ENCODE results near the gene PLVAP. TPM values are rescaled to one million over a fixed set of nuclear protein-coding genes. Genes with fewer than 3 reads are reported as not detected.

Gene PLVAP
- total RNA-seq, 4 donors from 2014 or later, result 25.5 to 83.1 (median 26.6) TPM

DNA sequence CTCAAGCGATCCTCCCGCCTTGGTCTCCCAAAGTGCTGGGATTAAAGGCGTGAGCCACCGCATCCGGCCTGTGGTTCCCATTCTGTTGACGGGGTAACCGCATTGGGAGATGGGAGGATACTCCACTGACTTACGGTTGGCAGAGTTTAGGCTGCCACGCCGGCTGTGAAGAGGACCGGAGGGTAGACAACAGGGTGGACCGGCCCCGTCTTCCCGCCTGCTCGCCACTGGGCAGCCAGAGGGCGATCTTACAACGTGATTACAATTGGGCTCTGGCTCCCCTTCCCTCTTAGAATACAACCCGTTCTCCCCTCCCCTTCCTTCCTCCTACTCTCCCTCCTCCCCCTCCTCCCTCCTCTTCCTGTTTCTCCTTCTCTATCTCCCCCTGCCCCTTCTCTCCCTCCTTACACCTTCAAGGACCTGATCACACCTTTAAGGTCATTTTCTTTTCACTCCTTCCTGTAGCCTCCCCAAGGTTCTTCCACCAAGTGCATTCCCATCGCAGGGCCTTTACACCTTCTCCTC is 17.8 kb upstream of the PLVAP start:
- H3K9me3 ChIP-seq, result no peaks in the 10 kb centered on the region
- no peak for DNase-seq (ENCODE audit: low spot score in 2 of 2)
- peaks cover 22% of the 10 kb centered on the region for H3K4me1 ChIP-seq
- WGBS, result 33% methylated on average over 19 of the region's 19 CpGs
- no peaks in the 10 kb centered on the region for H3K36me3 ChIP-seq
- TF ChIP-seq EP300 (IDR thresholded peaks at IDR 0.05), result no peak
- TF ChIP-seq POLR2AphosphoS5 (IDR thresholded peaks at IDR 0.05), result no peak
- TF ChIP-seq, protein P1, sequence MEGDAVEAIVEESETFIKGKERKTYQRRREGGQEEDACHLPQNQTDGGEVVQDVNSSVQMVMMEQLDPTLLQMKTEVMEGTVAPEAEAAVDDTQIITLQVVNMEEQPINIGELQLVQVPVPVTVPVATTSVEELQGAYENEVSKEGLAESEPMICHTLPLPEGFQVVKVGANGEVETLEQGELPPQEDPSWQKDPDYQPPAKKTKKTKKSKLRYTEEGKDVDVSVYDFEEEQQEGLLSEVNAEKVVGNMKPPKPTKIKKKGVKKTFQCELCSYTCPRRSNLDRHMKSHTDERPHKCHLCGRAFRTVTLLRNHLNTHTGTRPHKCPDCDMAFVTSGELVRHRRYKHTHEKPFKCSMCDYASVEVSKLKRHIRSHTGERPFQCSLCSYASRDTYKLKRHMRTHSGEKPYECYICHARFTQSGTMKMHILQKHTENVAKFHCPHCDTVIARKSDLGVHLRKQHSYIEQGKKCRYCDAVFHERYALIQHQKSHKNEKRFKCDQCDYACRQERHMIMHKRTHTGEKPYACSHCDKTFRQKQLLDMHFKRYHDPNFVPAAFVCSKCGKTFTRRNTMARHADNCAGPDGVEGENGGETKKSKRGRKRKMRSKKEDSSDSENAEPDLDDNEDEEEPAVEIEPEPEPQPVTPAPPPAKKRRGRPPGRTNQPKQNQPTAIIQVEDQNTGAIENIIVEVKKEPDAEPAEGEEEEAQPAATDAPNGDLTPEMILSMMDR (IDR thresholded peaks at IDR 0.05), result peak; percentile 13 to 67
- no peak overlapping the region for H3K4me3 ChIP-seq
- H3K27ac ChIP-seq, result no peak overlapping the region
- H3K27me3 ChIP-seq, result peaks cover 14% of the 10 kb centered on the region

DNA sequence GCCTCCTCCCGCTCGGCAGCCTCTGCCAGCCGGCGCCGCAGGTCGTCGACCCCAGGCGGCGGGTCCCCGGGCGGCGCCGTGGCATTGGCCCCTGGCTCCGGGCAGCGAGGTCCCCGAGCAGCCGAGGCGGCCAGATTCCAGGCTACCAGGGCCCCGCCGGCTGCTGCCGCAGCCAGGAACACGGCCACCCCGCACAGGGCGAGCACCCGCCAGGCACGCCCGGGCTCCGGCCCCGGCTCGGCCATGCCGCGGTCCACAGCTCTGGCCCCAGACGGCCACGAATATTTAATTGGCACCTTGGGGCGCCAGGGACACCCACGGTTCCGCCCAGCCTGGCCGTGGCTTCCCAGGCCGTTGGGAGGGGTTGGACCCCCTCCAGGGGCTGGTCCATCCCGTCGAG is 16.8 kb upstream of the PLVAP start, which contains the start of gene CCDC194:
TSS of gene CCDC194 (minus strand) at position 283 of the 400 bp plus-strand sequence. CDS start at position 245, 38 bp downstream.
- Histone ChIP-seq H3K9me3 (no peaks in the 10 kb centered on the region), H3K27ac (no peak within 1 kb of the TSS), H3K4me3 (no peak within 1 kb of the TSS), H3K4me1 (peaks cover 22% of the 10 kb centered on the region), H3K36me3 (no peaks in the 10 kb centered on the region), H3K27me3 (peaks cover 14% of the 10 kb centered on the region)
- DNase-seq (ENCODE audit: low spot score in 2 of 2), result no peak
- WGBS, result 59% methylated on average over 15 of the region's 41 CpGs
- TF ChIP-seq, protein P1 (IDR thresholded peaks at IDR 0.05), result no peak
- no peak for TF ChIP-seq POLR2AphosphoS5 (IDR thresholded peaks at IDR 0.05)
- TF ChIP-seq POLR2A (IDR thresholded peaks at IDR 0.05), result no peak
- no peak for TF ChIP-seq EP300 (IDR thresholded peaks at IDR 0.05)

DNA sequence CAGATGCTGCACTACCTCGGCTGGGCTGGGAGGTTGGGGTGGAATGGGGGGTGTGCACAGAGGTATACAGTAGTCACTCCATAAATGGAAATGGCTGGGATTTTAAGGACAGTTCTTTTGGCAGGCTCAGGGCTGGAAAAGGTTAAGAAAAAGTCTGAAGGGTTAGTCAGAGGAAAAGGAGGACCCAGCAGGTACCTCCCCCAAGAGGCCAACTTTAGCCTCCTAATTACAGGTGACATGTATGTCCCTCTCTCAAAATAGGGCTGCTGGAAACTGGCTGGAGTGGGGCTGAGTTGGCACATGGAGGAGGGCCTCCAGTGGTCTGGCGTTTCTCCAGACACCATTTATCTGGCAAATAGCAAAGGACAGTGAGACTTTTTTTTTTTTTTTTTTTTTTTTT is 15.9 kb upstream of the PLVAP start:
- no peaks in the 10 kb centered on the region for H3K9me3 ChIP-seq
- no peak for DNase-seq (ENCODE audit: low spot score in 2 of 2)
- 65% methylated on average over 2 of the region's 2 CpGs for WGBS
- no peaks in the 10 kb centered on the region for H3K36me3 ChIP-seq
- H3K4me3 ChIP-seq, result no peak overlapping the region
- no peak overlapping the region for H3K27ac ChIP-seq
- peaks cover 14% of the 10 kb centered on the region for H3K27me3 ChIP-seq
- peaks cover 22% of the 10 kb centered on the region for H3K4me1 ChIP-seq
- no peak for TF ChIP-seq EP300 (IDR thresholded peaks at IDR 0.05)
- TF ChIP-seq, protein P1 (IDR thresholded peaks at IDR 0.05), result no peak
- no peak for TF ChIP-seq POLR2A (IDR thresholded peaks at IDR 0.05)
- no peak for TF ChIP-seq POLR2AphosphoS5 (IDR thresholded peaks at IDR 0.05)

DNA sequence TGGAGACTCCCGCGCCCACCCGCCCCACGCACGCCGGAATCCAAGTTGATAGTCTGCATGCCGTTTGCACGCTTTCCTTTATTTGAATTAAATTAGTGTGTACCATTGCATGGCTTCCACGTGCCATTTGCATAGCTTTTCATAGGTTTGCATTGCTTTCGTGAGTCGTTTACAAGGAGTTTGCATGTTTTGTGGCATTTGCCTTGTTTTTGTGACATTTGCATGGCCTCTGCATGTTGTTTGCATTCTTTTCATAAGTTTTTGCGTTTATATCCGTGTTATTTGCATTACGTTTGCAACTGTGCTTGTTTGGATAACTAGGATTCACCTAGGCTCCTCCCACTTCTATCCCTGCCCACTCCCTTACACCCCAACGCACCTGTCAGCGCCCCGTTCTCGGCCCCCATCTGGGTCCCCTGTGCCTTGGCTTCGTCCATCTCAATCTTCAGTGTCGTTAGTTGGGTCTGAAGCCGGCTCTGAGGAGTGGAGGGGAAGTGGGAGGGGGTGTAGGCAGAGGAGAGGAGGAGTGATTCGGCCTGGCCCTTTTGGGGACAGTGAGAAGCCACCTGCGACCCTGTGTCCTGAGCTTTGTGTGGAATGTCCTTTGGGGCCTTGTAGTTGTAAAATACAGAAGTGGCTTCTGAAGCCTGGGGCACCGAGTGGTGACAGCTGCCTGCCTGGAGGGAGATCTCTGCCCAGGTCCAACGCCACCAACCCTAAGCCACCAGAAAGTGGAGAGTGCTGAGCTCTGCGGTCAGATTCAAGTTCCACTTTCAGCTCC is 14.4 kb upstream of the PLVAP start:
- peaks cover 22% of the 10 kb centered on the region for H3K4me1 ChIP-seq
- H3K27ac ChIP-seq, result no peak overlapping the region
- 7% methylated on average over 25 of the region's 26 CpGs for WGBS
- no peaks in the 10 kb centered on the region for H3K36me3 ChIP-seq
- H3K4me3 ChIP-seq, result peak overlapping the region; percentile 43
- peaks cover 14% of the 10 kb centered on the region for H3K27me3 ChIP-seq
- DNase-seq (ENCODE audit: low spot score in 2 of 2), result no peak
- H3K9me3 ChIP-seq, result no peaks in the 10 kb centered on the region
- TF ChIP-seq, protein P1 (IDR thresholded peaks at IDR 0.05), result no peak
- TF ChIP-seq POLR2AphosphoS5 (IDR thresholded peaks at IDR 0.05), result no peak
- TF ChIP-seq EP300 (IDR thresholded peaks at IDR 0.05), result no peak
- no peak for TF ChIP-seq POLR2A (IDR thresholded peaks at IDR 0.05)

DNA sequence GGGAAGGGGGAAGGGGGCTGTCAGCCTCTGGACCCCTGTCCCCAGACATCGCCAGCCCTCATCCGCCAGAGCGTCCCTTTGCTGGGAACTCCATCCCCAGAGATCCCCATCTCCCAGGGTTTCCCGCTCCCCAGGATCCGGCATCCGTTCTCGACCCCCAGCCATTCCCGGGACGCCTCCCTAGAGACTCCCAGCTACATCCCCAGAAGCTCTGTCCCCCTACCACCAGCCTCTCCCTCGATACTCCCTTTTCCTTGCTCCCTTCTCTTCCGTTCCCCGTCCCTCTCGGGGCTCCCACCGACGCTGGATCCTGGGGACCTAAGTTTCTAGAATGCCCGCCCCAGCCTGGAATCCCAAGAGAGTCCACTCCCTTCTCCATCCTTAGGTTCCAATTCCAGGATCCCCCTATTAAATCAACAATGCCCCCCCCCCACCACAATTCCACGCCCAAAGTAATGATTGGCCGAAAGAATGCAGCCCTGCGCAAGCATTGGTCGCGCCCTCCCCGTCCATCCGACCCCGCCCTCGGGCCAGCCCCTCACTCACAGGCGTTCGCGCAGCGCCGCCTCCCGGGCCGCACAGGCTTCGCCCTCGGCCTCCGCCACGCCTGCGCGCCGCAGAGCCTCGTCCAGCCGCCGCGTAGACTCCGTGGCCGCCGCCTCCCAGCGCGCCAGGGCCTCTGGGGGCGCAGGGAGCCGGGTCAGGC is 13.7 kb upstream of the PLVAP start:
- peak; percentile 93 to 96 for DNase-seq (ENCODE audit: low spot score in 2 of 2)
- Histone ChIP-seq H3K27ac (no peak overlapping the region), H3K4me1 (peaks cover 24% of the 10 kb centered on the region), H3K4me3 (peak overlapping the region; percentile 43), H3K27me3 (peaks cover 14% of the 10 kb centered on the region), H3K9me3 (no peaks in the 10 kb centered on the region), H3K36me3 (no peaks in the 10 kb centered on the region)
- 0% methylated on average over 15 of the region's 50 CpGs for WGBS
- TF ChIP-seq, protein P1 (IDR thresholded peaks at IDR 0.05), result peak; percentile 56 to 91
- TF ChIP-seq POLR2AphosphoS5 (IDR thresholded peaks at IDR 0.05), result no peak
